ENCODE measurements around the gene HHATL. TPM values are rescaled to one million over a fixed set of nuclear protein-coding genes. Genes with fewer than 3 reads are reported as not detected.
A peak's percentile ranks its signal among the peaks of the same experiment; 100 is the strongest.

The HHATL gene
- total and polyA plus RNA-seq, 8 donors = 0.29 to 1.3 (median 1.0) TPM; not detected in 1

DNA sequence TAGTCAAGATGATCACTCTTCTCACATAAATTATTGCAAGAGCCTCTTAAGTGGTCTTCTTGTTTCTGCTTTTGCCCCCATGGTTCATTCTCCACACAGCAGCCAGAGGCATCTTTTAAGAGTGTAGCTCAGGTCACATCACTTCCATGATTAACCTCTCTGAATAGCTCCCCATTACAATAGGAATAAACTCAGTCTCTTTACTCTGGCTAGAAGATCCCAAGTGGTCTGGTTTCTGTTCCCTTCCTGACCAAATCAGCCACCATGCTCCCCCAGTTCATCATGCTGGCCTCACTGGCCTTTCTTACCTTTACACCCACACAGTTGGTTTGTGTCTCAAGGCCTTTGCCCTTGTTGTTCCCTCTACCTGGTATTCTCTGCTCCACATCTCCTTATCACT lies 8.2 kb downstream of the HHATL start:
- TF ChIP-seq, protein P1, sequence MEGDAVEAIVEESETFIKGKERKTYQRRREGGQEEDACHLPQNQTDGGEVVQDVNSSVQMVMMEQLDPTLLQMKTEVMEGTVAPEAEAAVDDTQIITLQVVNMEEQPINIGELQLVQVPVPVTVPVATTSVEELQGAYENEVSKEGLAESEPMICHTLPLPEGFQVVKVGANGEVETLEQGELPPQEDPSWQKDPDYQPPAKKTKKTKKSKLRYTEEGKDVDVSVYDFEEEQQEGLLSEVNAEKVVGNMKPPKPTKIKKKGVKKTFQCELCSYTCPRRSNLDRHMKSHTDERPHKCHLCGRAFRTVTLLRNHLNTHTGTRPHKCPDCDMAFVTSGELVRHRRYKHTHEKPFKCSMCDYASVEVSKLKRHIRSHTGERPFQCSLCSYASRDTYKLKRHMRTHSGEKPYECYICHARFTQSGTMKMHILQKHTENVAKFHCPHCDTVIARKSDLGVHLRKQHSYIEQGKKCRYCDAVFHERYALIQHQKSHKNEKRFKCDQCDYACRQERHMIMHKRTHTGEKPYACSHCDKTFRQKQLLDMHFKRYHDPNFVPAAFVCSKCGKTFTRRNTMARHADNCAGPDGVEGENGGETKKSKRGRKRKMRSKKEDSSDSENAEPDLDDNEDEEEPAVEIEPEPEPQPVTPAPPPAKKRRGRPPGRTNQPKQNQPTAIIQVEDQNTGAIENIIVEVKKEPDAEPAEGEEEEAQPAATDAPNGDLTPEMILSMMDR (IDR thresholded peaks at IDR 0.05) = no peak
- Histone ChIP-seq H3K4me1 (no peaks in the 10 kb centered on the region), H3K9me3 (no peaks in the 10 kb centered on the region), H3K27me3 (no peaks in the 10 kb centered on the region), H3K4me3 (no peak overlapping the region), H3K27ac (no peak overlapping the region), H3K36me3 (no peaks in the 10 kb centered on the region)
- DNase-seq (no peak), ATAC-seq (no peak)
- intact Hi-C loops (cut with DNase I) = no loop called here

GRCh38 chr3:42693530-42693930 lies 9.1 kb downstream of the HHATL start:
- intact Hi-C loops (cut with DNase I) = no loop called here
- TF ChIP-seq, protein P1 (IDR thresholded peaks at IDR 0.05) = no peak
- H3K4me1 ChIP-seq = no peaks in the 10 kb centered on the region
- DNase-seq = no peak
- ATAC-seq = no peak
- H3K9me3 ChIP-seq = no peaks in the 10 kb centered on the region
- no peaks in the 10 kb centered on the region for H3K36me3 ChIP-seq
- no peak overlapping the region for H3K4me3 ChIP-seq
- no peak overlapping the region for H3K27ac ChIP-seq
- no peaks in the 10 kb centered on the region for H3K27me3 ChIP-seq

GRCh38 chr3:42692667-42693529 lies 9.7 kb downstream of the HHATL start:
- DNase-seq (peak in 1 of 4 donors; percentile 19), ATAC-seq (no peak)
- Histone ChIP-seq H3K27me3 (no peaks in the 10 kb centered on the region), H3K4me1 (no peaks in the 10 kb centered on the region), H3K9me3 (no peaks in the 10 kb centered on the region), H3K27ac (no peak overlapping the region), H3K4me3 (no peak overlapping the region), H3K36me3 (no peaks in the 10 kb centered on the region)
- intact Hi-C loops (cut with DNase I) = no loop called here
- TF ChIP-seq, protein P1 (IDR thresholded peaks at IDR 0.05) = no peak

DNA sequence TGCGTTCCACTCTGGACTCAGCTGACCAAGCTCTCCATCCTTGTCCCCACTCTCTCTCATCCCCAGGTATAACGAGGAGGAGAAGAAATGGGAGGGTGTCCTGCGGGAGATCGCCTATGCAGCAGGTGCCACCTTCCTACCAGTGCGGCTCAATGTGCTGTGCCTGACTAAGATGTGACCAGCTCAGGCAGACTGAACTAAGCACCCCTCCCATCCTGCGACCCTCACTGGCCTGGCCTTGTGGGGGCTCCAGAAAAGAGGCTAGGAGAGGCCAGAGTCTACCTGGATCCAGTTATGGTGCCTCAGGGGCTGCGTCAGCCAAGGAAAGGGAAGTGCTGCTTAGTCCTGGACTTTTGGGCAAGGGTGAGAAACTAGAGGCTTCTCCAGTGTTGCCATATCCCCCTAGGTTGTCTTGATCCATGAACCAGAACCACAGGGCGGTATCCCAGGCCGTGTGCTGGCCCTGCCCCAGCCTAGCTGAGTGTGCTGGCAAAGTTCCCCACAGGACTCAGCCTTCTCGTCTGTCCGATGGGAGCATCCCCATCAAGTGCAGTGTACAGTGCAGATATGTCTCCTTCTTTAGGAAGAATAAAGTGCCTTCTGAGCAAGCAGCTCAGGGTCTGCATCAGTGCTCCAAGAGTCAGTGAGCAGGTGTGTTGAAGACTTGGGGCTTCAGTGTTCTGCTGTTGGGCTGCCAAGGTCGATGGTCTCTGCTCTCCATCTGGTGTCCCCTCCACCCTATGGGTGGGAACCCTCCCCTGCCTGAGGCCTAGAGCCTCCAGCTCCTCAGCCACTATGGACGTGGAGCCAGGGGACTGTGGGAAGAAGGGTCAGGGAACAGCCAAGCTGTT lies 10.6 kb downstream of the HHATL start:
- DNase-seq (peak in 1 of 4 donors; percentile 17), ATAC-seq (no peak)
- no peaks in the 10 kb centered on the region for H3K36me3 ChIP-seq
- H3K4me3 ChIP-seq = no peak overlapping the region
- no peaks in the 10 kb centered on the region for H3K4me1 ChIP-seq
- TF ChIP-seq, protein P1 (IDR thresholded peaks at IDR 0.05) = no peak
- intact Hi-C loops (cut with DNase I) = no loop called here
- H3K27ac ChIP-seq = no peak overlapping the region
- H3K27me3 ChIP-seq = peaks cover 0 to 4% of the 10 kb centered on the region in 2 donors
- no peaks in the 10 kb centered on the region for H3K9me3 ChIP-seq
